ENCODE results near the gene UPP2.

Gene UPP2

DNA sequence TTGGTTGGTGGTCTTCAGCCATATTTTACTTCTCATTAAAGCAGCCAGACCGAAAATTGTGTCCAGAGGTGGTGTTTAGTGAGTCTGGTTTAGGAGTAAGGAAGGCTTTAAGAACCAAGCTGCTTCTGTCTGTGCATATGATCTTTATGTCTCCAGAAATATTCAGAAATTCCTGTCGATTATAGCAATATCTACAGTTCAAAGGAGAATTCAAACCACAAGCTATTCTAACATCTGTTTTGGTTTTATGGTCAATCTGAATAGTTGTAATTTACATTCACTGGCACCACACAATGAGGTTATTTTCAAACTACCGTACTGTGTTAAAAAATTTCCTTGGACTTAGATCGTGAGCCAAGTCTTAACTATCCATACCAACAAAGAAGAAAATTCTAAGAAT is 11.3 kb downstream of the UPP2 start:
- DNase-seq = no peak

DNA sequence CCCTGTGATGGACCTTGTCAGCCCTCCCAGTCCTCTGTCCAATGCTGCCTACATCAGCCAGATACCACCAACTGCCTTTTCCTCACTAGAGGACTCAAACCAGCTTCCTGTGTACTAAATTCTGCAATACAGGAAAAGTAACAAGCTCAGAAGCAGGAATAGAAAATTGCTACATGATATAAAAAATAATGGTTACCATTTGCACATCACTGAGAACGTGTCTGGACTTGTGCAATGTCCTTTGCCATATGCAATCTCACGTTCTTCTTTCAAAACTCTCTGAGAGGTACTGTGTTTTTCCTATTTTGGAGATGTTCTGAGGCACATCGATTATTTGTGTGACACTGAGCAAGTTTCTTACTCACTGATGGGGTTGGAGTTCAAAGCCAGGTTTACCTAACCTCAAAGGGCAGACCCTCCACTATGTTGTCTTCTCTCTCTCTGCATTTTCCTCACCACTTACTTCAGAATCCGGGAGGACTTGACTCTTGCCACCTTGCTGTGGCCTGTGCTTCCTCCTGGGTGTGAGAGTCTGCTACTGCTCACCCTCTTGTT is 12.1 kb downstream of the UPP2 start:
- DNase-seq = peak; percentile 7

DNA sequence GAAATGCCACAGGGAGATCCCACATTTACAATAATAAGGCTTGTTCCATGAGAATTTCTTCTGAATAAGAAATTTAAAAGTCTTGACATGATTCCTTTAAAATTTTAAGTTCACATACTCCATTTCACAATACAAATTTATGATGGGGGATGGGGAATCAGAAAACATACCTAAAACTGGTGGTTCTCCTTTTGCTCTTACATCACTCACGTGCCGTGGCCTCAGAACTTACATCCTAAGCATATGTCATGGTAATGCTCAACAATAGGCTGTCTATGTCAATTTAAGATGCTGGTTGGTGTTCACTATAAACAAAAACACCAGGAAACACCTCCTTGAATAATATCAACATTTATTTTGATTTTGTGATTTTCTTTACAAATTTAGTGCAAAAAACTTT is 12.8 kb downstream of the UPP2 start:
- no peak for DNase-seq

GRCh38 chr2:158115202-158115767 is 13.6 kb downstream of the UPP2 start:
- no peak for DNase-seq

- DNase-seq = no peak
These were observed 15.3 kb downstream of the UPP2 start for GRCh38 chr2:158116936-158117335.

- DNase-seq = no peak
These were observed 18.4 kb downstream of the UPP2 start for GRCh38 chr2:158120102-158120501.

DNA sequence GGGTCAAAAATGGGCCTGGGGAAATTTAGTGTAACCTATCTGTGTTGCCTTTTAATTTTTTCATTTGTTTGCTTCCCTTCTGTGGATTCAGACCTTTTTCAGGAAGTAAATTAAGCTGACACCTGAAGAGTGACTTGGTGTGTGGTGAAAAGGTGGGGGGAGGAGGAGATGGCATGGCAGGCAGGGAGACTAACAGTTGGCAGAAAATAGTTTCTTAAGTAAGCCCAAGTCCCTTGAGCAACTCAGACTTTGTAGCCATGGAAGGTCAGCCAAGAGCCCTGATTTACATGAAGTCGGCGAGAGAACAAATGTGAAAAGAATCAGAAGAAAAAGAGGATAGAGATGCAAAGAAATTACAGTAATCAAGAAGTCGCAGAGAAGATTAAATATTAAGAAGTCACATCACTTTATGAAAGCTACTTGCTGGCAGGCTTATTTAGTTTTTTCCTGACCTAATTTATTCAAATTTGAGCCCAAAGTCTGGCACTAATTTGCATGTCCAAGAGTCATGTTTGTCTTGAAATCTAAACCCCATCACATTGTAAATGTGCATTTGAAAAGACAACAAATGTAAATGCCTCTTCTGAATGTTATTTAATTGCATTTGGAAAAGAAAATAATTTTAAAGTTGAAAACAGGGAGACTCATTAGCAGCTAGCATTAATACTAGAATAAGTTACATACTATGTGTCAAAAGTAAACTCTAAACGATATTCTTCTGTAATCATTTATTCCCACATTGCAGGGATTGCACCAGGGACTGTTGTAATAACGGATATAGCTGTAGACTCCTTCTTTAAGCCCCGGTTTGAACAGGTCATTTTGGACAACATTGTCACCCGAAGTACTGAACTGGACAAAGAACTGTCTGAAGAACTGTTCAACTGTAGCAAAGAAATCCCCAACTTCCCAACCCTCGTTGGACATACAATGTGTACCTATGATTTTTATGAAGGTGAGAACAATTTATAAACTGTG is 19.3 kb downstream of the UPP2 start:
- no peak for DNase-seq

DNA sequence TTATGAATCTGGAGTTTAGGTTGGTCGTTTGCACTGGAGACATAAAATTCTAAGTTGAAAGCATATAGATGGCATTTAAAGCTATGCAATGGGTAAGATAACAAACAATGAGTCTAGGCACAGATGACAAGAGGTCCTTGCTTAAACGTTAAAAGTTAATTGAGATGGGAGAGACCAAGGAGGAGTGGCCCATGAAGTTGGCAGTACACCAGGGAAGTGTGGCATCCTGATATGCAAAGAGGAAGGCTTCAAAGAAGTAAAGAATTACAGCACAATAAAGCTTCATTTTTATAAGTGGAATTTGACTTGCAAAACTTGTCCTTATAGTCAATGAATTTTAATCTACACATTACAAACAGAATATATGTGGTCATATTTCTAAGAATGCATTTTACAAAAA is 23.2 kb downstream of the UPP2 start:
- DNase-seq = no peak

DNA sequence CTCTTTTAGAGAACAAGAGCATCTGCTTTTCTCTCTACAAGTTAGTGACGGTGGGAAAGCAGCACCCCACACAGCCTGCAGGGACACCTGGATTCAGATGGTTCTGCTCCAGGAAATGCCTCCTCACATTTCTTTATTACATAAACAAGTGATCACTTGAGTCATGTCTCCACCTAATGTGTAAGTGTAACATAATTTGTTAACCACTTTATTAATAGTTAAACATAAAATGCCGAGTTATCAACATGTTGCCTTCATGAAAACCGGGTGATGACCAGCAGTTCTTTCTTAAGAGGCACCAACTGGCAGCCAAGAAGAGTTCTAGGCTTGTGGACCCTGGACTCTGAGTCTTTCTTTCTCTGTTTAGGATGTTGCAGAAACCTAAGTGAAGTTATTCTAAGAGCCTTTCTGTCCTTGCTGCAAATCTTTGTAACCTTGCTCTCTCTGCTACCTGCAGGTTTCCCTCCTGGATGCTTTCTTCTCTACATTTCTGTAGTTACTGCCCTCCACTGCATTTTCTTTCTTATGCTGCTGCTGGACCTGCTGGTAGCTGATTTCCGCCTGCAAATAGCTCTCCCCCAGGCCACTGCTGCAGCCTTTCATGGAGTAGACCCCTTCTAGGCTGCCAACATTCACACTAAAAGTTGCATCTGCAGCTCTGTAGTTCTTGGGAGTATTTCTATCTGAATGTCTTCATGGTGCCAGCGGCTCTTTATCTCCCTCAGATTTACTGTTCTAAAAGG is 24.3 kb downstream of the UPP2 start:
- no peak for DNase-seq

- no peak for DNase-seq
These were observed 25.7 kb downstream of the UPP2 start for GRCh38 chr2:158127380-158127804.

GRCh38 chr2:158128168-158128973 is 26.7 kb downstream of the UPP2 start:
- DNase-seq = no peak

GRCh38 chr2:158129037-158129436 is 27.4 kb downstream of the UPP2 start:
- no peak for DNase-seq

DNA sequence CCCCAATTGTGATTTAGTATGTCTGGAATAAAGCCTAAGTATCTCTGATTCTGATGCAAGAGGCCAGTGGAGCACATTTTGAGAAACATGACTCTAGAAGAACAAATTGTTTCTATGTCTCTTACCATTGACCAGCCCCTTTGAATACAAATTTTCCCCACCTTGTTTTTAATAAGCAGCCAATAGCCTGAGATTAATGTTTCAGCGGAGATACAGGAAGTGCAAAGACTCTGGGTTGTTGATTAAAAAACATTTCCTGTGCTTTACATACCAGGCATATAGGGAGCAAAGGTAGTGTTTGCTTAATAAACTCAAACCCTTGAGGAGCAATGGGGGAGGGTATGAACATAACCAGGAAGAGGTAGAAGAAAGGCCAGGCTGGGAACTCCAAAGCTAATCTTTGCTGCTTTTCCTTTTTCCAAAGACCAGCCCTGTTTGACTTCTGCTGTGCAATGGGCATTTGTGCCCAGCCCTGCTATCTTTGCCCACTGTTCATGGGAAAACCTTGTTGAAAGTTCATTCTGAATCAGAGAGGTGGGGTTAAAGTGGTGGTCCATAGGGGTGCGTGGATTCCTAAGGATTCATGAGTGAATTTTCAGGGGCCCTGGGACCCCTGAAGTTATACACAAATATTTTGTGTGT is 29.3 kb downstream of the UPP2 start:
- DNase-seq = no peak

- no peak for DNase-seq
These were observed 29.8 kb downstream of the UPP2 start for GRCh38 chr2:158131483-158131912.

DNA sequence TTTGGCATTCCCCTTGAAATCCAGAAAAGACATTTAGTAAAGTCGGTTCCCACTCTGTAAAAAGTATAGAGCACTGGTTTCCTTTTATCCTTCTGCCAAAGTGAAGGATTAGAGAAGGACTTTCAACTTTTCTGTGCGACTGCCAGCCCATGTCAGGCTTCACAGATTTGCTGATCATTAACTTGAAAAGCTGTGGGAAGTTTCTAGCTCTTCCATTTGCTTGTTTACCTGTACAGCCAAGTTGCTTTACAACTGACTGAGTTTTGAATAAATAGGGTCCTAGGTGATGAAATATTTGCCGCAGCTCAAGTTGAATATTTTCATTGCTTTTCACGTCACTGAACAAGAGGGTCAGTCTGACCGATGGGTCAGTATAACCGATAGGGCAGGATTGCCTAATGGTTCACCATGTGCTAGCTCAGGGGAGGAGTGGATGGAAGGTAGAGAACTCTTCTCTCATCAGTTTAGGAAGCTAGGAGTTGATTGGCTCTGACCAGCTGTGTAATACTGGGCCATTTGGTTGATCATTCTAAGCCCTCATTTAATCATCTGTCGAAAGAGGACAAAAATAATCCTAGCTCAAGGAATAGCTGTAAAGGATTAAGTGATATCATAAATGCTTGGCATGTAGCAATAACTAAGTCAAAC is 30.4 kb downstream of the UPP2 start:
- no peak for DNase-seq

DNA sequence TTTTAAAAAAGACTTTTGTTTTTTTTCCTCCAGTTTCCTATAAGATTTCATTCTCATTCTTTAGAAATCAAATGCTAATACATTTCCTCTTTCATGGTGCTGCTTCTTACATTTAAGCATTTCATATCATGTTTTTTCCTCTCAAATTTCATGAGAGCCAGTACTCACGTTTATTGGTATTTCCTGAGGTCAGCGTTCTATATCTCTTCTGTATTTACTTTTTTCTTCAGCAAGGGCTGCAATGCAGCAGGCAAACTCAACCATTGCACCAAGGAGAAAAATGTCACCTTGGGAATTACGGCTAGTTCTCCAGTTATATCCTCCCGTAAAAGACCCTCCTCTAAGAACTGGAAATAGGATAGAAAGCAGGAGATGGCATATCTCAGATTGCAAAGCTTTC is 32.4 kb downstream of the UPP2 start:
- DNase-seq = no peak

DNA sequence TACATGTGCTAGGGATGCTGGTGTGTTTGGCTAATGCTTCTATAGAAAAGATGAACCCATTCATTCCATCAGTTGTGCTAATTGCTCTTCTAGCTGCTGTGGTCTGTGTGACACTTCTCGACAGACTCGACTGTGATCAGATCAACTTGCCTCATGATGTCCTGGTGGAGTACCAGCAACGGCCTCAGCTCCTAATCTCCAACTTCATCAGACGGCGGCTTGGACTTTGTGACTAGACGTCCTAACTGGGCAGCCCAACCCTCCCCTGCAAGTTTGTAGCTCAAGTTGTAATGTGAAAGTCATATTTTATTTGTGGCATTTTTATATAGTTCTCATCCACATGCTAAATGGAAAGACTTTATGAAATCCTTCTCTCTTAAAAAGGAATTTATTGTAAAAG is 33.0 kb downstream of the UPP2 start:
- DNase-seq = peak; percentile 9

GRCh38 chr2:158135096-158135495 is 33.4 kb downstream of the UPP2 start:
- no peak for DNase-seq

DNA sequence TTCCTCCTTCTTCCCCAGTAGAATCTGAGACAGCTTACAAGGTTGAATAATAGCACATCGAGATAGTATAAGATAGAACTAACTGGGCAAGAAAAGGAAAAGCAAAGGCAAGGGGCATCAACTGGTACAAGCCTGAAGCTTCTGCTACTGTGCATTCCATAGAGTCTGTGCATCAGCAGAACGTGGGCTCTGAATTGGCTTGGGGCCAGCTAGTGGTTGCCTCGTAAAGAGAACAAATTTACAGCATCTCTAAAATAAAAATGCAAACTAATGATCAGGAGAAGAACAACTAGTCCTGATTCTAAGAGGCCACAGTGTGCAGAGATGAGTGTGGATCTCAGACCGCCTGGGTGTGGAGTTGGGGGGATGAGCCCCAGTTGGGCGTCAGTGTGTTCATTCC is 36.6 kb downstream of the UPP2 start:
- no peak for DNase-seq

GRCh38 chr2:158140201-158140600 is 38.5 kb downstream of the UPP2 start:
- no peak for DNase-seq

DNA sequence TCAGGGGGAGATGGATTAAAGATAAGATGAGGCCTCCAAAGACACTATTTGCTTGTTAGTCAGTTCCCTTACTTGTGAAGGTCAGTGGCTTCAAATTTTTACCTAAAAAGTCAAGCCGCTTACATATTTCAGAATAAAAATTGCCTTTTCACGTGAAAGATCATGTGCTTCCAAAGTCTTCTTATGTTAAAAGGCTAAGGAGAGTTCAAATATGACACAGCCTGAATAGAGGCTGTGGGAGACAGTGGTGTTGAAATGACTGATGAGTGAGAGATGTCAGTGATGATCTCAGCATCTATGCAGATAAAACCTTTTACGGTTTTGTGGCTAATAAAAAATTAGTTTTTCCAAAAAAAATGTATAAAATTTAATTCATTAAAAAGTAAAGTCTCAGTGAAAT is 40.5 kb downstream of the UPP2 start:
- peak; percentile 33 for DNase-seq

Data from hematopoietic multipotent progenitor cell treated with erythropoietin and hydrocortisone succinate and interleukin-3 and kit ligand, for 6 days (in vitro differentiated cells).